ENCODE measurements around the gene RNU1-2.
A peak's percentile ranks its signal among the peaks of the same experiment; 100 is the strongest.
"Not testable (repeated sequence)": the region's sequence is repeated elsewhere in the genome, so short reads cannot be mapped to it uniquely, and the experiment has no call there.

- not testable (repeated sequence) for TF ChIP-seq CTCF (IDR thresholded peaks at IDR 0.05)
- peak; percentile 100 for TF ChIP-seq POLR2A (IDR thresholded peaks at IDR 0.05; ENCODE audit: low read depth)
Observed at GRCh38 chr1:16895598-16896315, at the start of gene RNU1-2.

All from esophagus muscularis mucosa (tissue), 3 donors.